Mucosa of rectum (tissue), 2 donors: ENCODE measurements around the gene SFRP2.

Experiments
- H3K27ac ChIP-seq, 2 donors: one replicate each; pipeline ENCODE4 v1.7.0; 2013; ENCODE audit warnings: inconsistent platforms in 2 of 2, low read depth in 2 of 2, low read length in 2 of 2
- H3K27me3 ChIP-seq, 2 donors: one replicate each; pipeline ENCODE4 v1.7.0; 2013; ENCODE audit warnings: low read length in 2 of 2; ENCODE audit not compliant: control insufficient read depth in 2 of 2, insufficient read depth in 2 of 2
- H3K36me3 ChIP-seq, 2 donors: one replicate each; pipeline ENCODE4 v1.7.0; 2013; ENCODE audit warnings: low read length in 2 of 2; ENCODE audit not compliant: control insufficient read depth in 2 of 2, insufficient read depth in 2 of 2
- H3K4me1 ChIP-seq, 2 donors: one replicate each; pipeline ENCODE4 v1.7.0; 2013; ENCODE audit warnings: low read length in 2 of 2, mild to moderate bottlenecking in 1 of 2; ENCODE audit not compliant: control insufficient read depth in 2 of 2, insufficient read depth in 2 of 2
- H3K4me3 ChIP-seq, 2 donors: one replicate each; pipeline ENCODE4 v1.7.0; 2013; ENCODE audit warnings: low read length in 2 of 2
- H3K9ac ChIP-seq, 2 donors: one replicate each; pipeline ENCODE4 v1.7.0; 2013; ENCODE audit warnings: low read length in 2 of 2, low read depth in 1 of 2, mild to moderate bottlenecking in 1 of 2
- H3K9me3 ChIP-seq, 2 donors: one replicate each; pipeline ENCODE4 v1.7.0; 2013; ENCODE audit warnings: low read length in 2 of 2; ENCODE audit not compliant: control insufficient read depth in 2 of 2
- donor health status: healthy.
- donor health status: Normal muscosa, but diverticular disease.

The SFRP2 gene

DNA sequence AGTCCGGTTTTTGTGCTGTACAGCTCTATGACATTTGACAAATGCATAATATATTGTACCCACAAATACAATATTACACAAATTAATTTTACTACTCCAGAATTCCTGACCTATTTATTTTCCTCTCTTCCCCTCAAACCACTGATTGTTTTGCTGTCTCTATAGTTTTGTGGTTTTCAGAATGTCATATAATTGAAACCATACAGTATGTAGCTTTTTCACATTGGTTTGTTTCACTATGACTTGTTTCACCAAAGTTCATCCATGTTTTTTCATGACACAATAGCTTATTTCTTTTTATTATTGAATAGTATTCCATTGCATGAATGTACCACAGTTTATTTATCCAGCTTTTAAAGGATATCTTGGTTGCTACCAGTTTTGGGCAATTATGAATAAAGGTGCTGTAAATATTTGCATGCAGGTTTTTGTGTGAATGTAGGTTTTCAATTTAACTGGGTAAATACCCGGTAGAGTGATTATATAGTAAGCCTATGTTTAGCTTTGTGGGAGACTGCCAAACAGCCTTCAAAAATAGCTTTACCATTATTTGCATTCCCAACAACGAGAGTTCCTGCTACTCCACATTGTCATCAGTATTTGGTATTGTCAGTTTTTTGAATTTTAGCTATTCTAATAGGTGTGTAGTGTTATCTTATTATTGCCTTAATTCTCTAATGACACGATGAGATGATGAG lies 55.0 kb downstream of the SFRP2 start:
- Histone ChIP-seq H3K4me1 (no peaks in the 10 kb centered on the region), H3K4me3 (no peak overlapping the region), H3K27ac (no peak overlapping the region), H3K9ac (no peak overlapping the region), H3K9me3 (no peaks in the 10 kb centered on the region), H3K36me3 (no peaks in the 10 kb centered on the region), H3K27me3 (no peaks in the 10 kb centered on the region)

DNA sequence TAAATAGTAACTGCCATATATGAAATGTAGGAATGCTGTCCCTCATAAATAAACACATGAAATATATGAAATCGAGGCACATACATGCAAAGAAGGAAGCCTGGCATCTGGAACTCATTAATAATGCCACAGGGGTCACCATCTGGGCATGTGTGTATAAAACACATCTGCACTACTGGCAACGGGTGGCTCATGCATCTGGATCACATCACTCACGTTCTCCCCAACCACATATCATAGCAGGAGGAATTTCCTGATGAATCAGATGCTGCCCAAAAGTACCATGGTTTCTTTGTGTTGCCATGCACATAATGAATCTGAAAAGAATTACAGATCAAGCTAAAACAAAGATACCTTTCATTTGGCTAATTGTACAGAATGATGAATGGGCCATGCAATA lies 57.6 kb downstream of the SFRP2 start:
- no peaks in the 10 kb centered on the region for H3K36me3 ChIP-seq
- H3K27ac ChIP-seq = no peak overlapping the region
- no peaks in the 10 kb centered on the region for H3K4me1 ChIP-seq
- no peak overlapping the region for H3K4me3 ChIP-seq
- no peaks in the 10 kb centered on the region for H3K27me3 ChIP-seq
- H3K9ac ChIP-seq = no peak overlapping the region
- no peaks in the 10 kb centered on the region for H3K9me3 ChIP-seq
